HCT116 (cell line): Measurements from ENCODE around the gene ARL13B. TPM values are rescaled to one million over a fixed set of nuclear protein-coding genes. Genes with fewer than 3 reads are reported as not detected.
A peak's percentile ranks its signal among the peaks of the same experiment; 100 is the strongest.

Source experiments
- ATAC-seq: fragments of 200-7000 bp; cut with Tn5 transposase; 2 replicates; pipeline ENCODE4 v1.9.1; 2020; ENCODE audit warnings: mild to moderate bottlenecking, moderate library complexity
- BruUV-seq: library from RNA; stranded (reverse); fragments of 400-500 nt; replicated peaks from 2 replicates; lab custom pipeline; 2021; lab: Mats Ljungman, UMichigan
- CTCF ChIA-PET: fragments of 300-600 bp; sonication (Branson Sonifier 250); formaldehyde crosslinking; loops from one replicate; lab custom pipeline; 2021; ENCODE audit warnings: antibody characterized with exemption; lab: Charles Lee
- POLR2A ChIA-PET: fragments of 300-600, 350-600 bp; sonication (Branson Sonifier 250); formaldehyde crosslinking; loops from one replicate; lab custom pipeline; 2021; ENCODE audit warnings: antibody characterized with exemption; lab: Charles Lee
- RAD21 ChIA-PET, 2 experiments: fragments of 300-600 bp; sonication (Branson Sonifier 250); formaldehyde crosslinking; loops; one replicate each; lab custom pipeline; 2023; ENCODE audit warnings: low total read pairs in 2 of 2; ENCODE audit not compliant: uncharacterized antibody in 2 of 2, unreplicated experiment in 2 of 2, low non-redundant PET in 1 of 2; lab: Charles Lee
- DNase-seq: peaks from one replicate; pipeline ENCODE4 v3.0.0-alpha.2; 2010; ENCODE audit warnings: low read depth, low spot score
- H2AFZ ChIP-seq: fragments of 200-600 bp; shearing (Covaris generic), sonication (generic); 2 replicates; pipeline ENCODE4 v1.6.1; 2017; ENCODE audit warnings: low read depth, mixed run types, mixed read lengths, antibody characterized with exemption, low read length; ENCODE audit not compliant: poor library complexity, severe bottlenecking
- H3K27ac ChIP-seq: 2 replicates; pipeline ENCODE4 v1.5.1; 2012; ENCODE audit warnings: low read depth, low read length
- H3K27me3 ChIP-seq: fragments of 200-600 bp; sonication (generic); 2 replicates; pipeline ENCODE4 v1.6.1; 2016; ENCODE audit warnings: mixed run types, low read length, mixed read lengths; ENCODE audit not compliant: insufficient read depth
- H3K36me3 ChIP-seq, 2 experiments: fragments of 200-500 bp in 1 of 2; fragments of 200-600 bp in 1 of 2; sonication (Bioruptor generic) in 1 of 2; sonication (generic) in 1 of 2; 2 replicates each; pipeline versions ENCODE4 v1.5.1 to v1.6.1; 2014 to 2016; ENCODE audit warnings: low read length in 2 of 2, inconsistent platforms in 1 of 2, mixed read lengths in 1 of 2, mixed run types in 1 of 2; ENCODE audit not compliant: insufficient read depth in 2 of 2, control insufficient read depth in 1 of 2
- H3K4me1 ChIP-seq, 2 experiments: fragments of 200-600 bp in 1 of 2; sonication (generic) in 1 of 2; 2 replicates each; pipeline versions ENCODE4 v1.5.1 to v1.6.1; 2012 to 2017; ENCODE audit warnings: low read length in 2 of 2, inconsistent platforms in 1 of 2, mild to moderate bottlenecking in 1 of 2, mixed read lengths in 1 of 2, mixed run types in 1 of 2, moderate library complexity in 1 of 2; ENCODE audit not compliant: insufficient read depth in 2 of 2, control insufficient read depth in 1 of 2
- H3K4me2 ChIP-seq: fragments of 200-600 bp; sonication (generic); 2 replicates; pipeline ENCODE4 v1.6.1; 2017; ENCODE audit warnings: mixed run types, low read length, mixed read lengths
- H3K4me3 ChIP-seq, 2 experiments: fragments of 200-600 bp in 1 of 2; sonication (generic) in 1 of 2; replicated peaks in 1 of 2; 2 replicates each; pipeline ENCODE4 v1.5.1; 2011 to 2016; ENCODE audit warnings: low read length in 2 of 2, control low read depth in 1 of 2, low read depth in 1 of 2, mild to moderate bottlenecking in 1 of 2, mixed read lengths in 1 of 2, mixed run types in 1 of 2
- H3K79me2 ChIP-seq: fragments of 200-600 bp; sonication (generic); 2 replicates; pipeline ENCODE4 v1.6.1; 2017; ENCODE audit warnings: mild to moderate bottlenecking, mixed run types, low read length, moderate library complexity, mixed read lengths; ENCODE audit not compliant: insufficient read depth
- H3K9ac ChIP-seq: fragments of 200-600 bp; sonication (generic); 2 replicates; pipeline ENCODE4 v1.6.1; 2016; ENCODE audit warnings: low read length, mixed read lengths
- H3K9me2 ChIP-seq: fragments of 200-600 bp; sonication (generic), shearing (Covaris generic); 2 replicates; pipeline ENCODE4 v1.6.1; 2017; ENCODE audit warnings: mixed run types, mild to moderate bottlenecking, moderate library complexity; ENCODE audit not compliant: insufficient read depth
- H3K9me3 ChIP-seq, 2 experiments: fragments of 200-500 bp in 1 of 2; fragments of 200-600 bp in 1 of 2; sonication (Bioruptor generic) in 1 of 2; sonication (generic) in 1 of 2; 2 replicates each; pipeline ENCODE4 v1.6.1; 2014 to 2017; ENCODE audit warnings: low read length in 2 of 2, mixed read lengths in 2 of 2, inconsistent platforms in 1 of 2, low read depth in 1 of 2, mild to moderate bottlenecking in 1 of 2, mixed run types in 1 of 2, moderate library complexity in 1 of 2; ENCODE audit not compliant: control insufficient read depth in 1 of 2, insufficient read depth in 1 of 2
- H4K20me1 ChIP-seq: fragments of 200-600 bp; sonication (generic), shearing (Covaris generic); 2 replicates; pipeline ENCODE4 v1.6.1; 2017; ENCODE audit warnings: mixed run types, mild to moderate bottlenecking, moderate library complexity; ENCODE audit not compliant: insufficient read depth
- CBX3 ChIP-seq: IDR thresholded peaks from 2 replicates; pipeline ENCODE4 v1.6.1; 2012; ENCODE audit warnings: low read depth
- CEBPB ChIP-seq: IDR thresholded peaks from 2 replicates; pipeline ENCODE4 v1.6.1; 2012; ENCODE audit warnings: low read depth
- EGR1 ChIP-seq: IDR thresholded peaks from 2 replicates; pipeline ENCODE4 v1.6.1; 2012; ENCODE audit warnings: low read depth
- ELF1 ChIP-seq: IDR thresholded peaks from 2 replicates; pipeline ENCODE4 v1.6.1; 2012; ENCODE audit warnings: low read depth, borderline replicate concordance
- EZH2 ChIP-seq: fragments of 200-600 bp; sonication (generic); IDR thresholded peaks from 2 replicates; pipeline ENCODE4 v1.6.1; 2017; ENCODE audit warnings: antibody characterized with exemption, mixed run types
- EZH2phosphoT487 ChIP-seq: fragments of 200-600 bp; IDR thresholded peaks from 2 replicates; pipeline ENCODE4 v1.6.1; 2018; ENCODE audit warnings: antibody characterized with exemption, borderline replicate concordance
- POLR2AphosphoS5 ChIP-seq: IDR thresholded peaks from 2 replicates; pipeline ENCODE4 v1.6.1; 2011; ENCODE audit warnings: mild to moderate bottlenecking, low read depth, low read length, moderate library complexity
- SIN3A ChIP-seq: IDR thresholded peaks from 2 replicates; pipeline ENCODE4 v1.6.1; 2012; ENCODE audit warnings: low read depth
- SP1 ChIP-seq: IDR thresholded peaks from 2 replicates; pipeline ENCODE4 v1.6.1; 2012; ENCODE audit warnings: low read depth
- TCF7L2 ChIP-seq: IDR thresholded peaks from 2 replicates; pipeline ENCODE4 v1.7.0; 2011; ENCODE audit warnings: borderline replicate concordance, inconsistent platforms; ENCODE audit not compliant: insufficient read depth, insufficient read length; ENCODE audit errors: extremely low read depth
- ZFX ChIP-seq: fragments of 450-650 bp; IDR thresholded peaks from 2 replicates; pipeline ENCODE4 v1.6.1; 2017
- intact Hi-C: fragments of 100-400 bp; cut with micrococcal nuclease; formaldehyde crosslinking; loops from 2 replicates; pipeline ENCODE4 v1.10.0; 2022
- total RNA-seq: library from RNA; stranded (reverse); gene quantifications from one replicate; pipeline ENCODE4 v1.2.1, GENCODE V29; 2021; ENCODE audit not compliant: unreplicated experiment
- TF ChIP-seq, protein P1 (sequence below): IDR thresholded peaks from 2 replicates; pipeline ENCODE4 v1.6.1; 2012; ENCODE audit warnings: low read depth
- TF ChIP-seq, protein P2 (sequence below): IDR thresholded peaks from 2 replicates; pipeline ENCODE4 v1.6.1; 2012
- TF ChIP-seq, protein P3 (sequence below), 3 experiments: fragments of 200-600 bp in 1 of 3; sonication (generic) in 1 of 3; IDR thresholded peaks in 2 of 3; conservative IDR thresholded peaks in 1 of 3; 2 replicates each; pipeline ENCODE4 v1.5.1; 2012 to 2017; ENCODE audit warnings: low read depth in 2 of 3, low read length in 2 of 3, antibody characterized with exemption in 1 of 3, borderline replicate concordance in 1 of 3, control low read depth in 1 of 3, mild to moderate bottlenecking in 1 of 3, mixed read lengths in 1 of 3, mixed run types in 1 of 3, moderate library complexity in 1 of 3; ENCODE audit not compliant: insufficient read depth in 1 of 3

ARL13B gene
- total RNA-seq, 1 experiment from 2014 or later: 8.2 TPM

DNA sequence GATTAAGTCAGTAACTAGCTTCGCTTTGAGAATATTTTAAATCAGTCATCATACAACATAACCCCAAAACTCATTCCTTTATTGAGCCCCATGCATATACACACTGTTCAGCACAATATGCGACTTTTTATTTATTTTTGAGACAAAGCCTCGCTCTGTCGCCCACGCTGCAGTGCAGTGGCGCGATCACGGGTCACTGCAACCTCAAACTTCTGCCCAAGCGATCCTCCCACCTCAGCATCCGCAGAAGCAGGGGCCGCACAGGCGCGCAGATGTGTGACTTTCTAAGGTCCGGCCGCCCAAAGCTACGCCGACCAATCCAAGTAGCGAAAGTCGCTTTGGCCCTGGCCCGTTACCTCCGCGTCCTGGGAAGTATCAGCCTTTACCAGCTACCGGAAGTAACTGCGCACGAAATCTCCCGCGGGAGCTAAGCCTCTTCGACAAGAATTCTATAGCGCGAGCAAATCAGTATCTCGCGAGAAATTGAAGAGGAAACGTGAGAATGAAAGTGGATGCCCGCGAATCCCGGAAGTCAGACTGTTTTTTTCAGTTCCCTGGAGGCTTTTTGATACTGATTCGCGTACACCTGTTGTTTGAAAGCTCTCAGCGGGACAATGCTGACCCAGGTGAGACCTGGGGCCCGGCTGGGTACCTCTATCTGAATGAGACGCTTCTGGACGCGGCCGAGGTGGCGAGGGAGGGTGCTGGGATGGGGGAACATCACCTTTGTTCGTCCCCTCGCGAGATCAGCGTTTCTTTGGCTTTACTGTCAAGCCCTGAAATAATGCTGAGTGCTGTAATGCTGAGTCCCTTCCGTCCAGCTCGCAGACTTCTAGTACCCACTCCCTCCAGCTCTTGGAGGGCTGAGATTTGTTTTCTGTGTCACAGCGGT lies 82.8 kb downstream of the ARL13B start, which contains the start of the genes DHFR2 and NSUN3 (continued):
- TF ChIP-seq ELF1 (peak; percentile 94), CBX3 (no peak)
- TF ChIP-seq, all 23 proteins: peak for 8

DNA sequence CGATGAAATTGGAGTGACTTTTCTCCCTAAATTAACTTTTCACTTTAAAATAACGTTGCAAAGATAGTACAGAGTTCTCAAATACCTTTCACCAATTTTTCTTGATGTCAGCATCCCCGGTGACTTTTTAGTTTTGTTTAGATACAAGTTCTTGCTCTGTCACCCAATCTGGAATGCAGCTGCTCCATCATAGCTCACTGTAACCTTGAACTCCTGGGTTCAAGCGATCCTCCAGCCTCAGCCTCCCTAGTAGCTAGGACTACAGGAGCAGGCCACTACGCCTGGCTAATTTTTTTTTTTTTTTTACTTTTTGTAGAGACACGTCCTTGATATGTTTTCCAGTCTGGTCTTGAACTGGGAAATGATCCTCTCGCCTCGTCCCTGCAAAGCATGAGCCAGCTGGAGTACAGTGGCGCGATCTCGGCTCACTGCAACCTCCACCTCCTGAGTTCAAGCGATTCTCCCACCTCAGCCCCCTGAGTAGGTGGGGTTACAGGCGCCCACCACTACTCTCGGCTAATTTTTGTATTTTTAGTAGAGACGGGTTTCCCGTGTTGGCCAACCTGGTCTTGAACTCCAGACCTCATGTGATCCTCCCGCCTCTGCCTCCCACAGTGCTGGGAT lies 83.7 kb downstream of the ARL13B start:
- DNase-seq (no peak), ATAC-seq (no peak)
- H3K79me2 ChIP-seq: peaks cover 14% of the 10 kb centered on the region; the same call in 1 of the 2 replicates
- no peaks in the 10 kb centered on the region for H3K9me2 ChIP-seq
- H3K27ac ChIP-seq: peak overlapping the region; percentile 93
- H3K4me3 ChIP-seq: peak overlapping the region; percentile 71 to 78
- no peaks in the 10 kb centered on the region; a peak in 1 of 4 replicates for H3K36me3 ChIP-seq
- H4K20me1 ChIP-seq: no peaks in the 10 kb centered on the region
- BruUV-seq: no TSS peak
- H2AFZ ChIP-seq: peak overlapping the region; percentile 34
- H3K4me1 ChIP-seq: peaks cover 6 to 15% of the 10 kb centered on the region in 2 experiments; a peak in 3 of 4 replicates
- no peaks in the 10 kb centered on the region for H3K27me3 ChIP-seq
- RAD21 ChIA-PET: no interaction called here
- intact Hi-C loops: loop anchor here (10.0 kb wide), 1 partner anchor 219 kb away; no protein-coding TSS in a partner anchor
- CTCF ChIA-PET: no interaction called here
- peak overlapping the region; percentile 76 for H3K4me2 ChIP-seq
- POLR2A ChIA-PET: interaction anchor here (1.5 to 2.2 kb wide), 4 partner anchors 13 to 84 kb away, joined by 6 to 10 read pairs (median 7); partner anchors contain the start of genes ARL13B and STX19
- H3K9ac ChIP-seq: peak overlapping the region; percentile 69
- no peaks in the 10 kb centered on the region for H3K9me3 ChIP-seq
- TF ChIP-seq, protein P1, sequence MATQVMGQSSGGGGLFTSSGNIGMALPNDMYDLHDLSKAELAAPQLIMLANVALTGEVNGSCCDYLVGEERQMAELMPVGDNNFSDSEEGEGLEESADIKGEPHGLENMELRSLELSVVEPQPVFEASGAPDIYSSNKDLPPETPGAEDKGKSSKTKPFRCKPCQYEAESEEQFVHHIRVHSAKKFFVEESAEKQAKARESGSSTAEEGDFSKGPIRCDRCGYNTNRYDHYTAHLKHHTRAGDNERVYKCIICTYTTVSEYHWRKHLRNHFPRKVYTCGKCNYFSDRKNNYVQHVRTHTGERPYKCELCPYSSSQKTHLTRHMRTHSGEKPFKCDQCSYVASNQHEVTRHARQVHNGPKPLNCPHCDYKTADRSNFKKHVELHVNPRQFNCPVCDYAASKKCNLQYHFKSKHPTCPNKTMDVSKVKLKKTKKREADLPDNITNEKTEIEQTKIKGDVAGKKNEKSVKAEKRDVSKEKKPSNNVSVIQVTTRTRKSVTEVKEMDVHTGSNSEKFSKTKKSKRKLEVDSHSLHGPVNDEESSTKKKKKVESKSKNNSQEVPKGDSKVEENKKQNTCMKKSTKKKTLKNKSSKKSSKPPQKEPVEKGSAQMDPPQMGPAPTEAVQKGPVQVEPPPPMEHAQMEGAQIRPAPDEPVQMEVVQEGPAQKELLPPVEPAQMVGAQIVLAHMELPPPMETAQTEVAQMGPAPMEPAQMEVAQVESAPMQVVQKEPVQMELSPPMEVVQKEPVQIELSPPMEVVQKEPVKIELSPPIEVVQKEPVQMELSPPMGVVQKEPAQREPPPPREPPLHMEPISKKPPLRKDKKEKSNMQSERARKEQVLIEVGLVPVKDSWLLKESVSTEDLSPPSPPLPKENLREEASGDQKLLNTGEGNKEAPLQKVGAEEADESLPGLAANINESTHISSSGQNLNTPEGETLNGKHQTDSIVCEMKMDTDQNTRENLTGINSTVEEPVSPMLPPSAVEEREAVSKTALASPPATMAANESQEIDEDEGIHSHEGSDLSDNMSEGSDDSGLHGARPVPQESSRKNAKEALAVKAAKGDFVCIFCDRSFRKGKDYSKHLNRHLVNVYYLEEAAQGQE: no peak
- TF ChIP-seq EGR1 (no peak), SIN3A (no peak), SP1 (no peak), ZFX (no peak), CBX3 (no peak), TCF7L2 (no peak), EZH2 (no peak), CEBPB (no peak), EZH2phosphoT487 (no peak), POLR2AphosphoS5 (no peak)
- TF ChIP-seq, protein P2, sequence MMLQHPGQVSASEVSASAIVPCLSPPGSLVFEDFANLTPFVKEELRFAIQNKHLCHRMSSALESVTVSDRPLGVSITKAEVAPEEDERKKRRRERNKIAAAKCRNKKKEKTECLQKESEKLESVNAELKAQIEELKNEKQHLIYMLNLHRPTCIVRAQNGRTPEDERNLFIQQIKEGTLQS: no peak
- TF ChIP-seq, protein P3, sequence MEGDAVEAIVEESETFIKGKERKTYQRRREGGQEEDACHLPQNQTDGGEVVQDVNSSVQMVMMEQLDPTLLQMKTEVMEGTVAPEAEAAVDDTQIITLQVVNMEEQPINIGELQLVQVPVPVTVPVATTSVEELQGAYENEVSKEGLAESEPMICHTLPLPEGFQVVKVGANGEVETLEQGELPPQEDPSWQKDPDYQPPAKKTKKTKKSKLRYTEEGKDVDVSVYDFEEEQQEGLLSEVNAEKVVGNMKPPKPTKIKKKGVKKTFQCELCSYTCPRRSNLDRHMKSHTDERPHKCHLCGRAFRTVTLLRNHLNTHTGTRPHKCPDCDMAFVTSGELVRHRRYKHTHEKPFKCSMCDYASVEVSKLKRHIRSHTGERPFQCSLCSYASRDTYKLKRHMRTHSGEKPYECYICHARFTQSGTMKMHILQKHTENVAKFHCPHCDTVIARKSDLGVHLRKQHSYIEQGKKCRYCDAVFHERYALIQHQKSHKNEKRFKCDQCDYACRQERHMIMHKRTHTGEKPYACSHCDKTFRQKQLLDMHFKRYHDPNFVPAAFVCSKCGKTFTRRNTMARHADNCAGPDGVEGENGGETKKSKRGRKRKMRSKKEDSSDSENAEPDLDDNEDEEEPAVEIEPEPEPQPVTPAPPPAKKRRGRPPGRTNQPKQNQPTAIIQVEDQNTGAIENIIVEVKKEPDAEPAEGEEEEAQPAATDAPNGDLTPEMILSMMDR (IDR thresholded peaks at IDR 0.05 in 2 of 3, conservative IDR thresholded peaks at IDR 0.05 in 1 of 3; ENCODE audit: borderline replicate concordance in 1 of 3, insufficient read depth in 1 of 3, low read depth in 2 of 3, low read length in 2 of 3): no peak
